GM19240 (cell line): ENCODE data around the gene UBR1.

Experiments used
- DNase-seq: peaks from one replicate; pipeline ENCODE4 v3.0.0; 2011; ENCODE audit warnings: low spot score; ENCODE audit not compliant: insufficient read length

Gene UBR1

GRCh38 chr15:43107751-43108150 is 1.9 kb upstream of the UBR1 start:
- DNase-seq = no peak

- DNase-seq = no peak
Observed at GRCh38 chr15:43106486-43106829, 620 bp upstream of the UBR1 start.

- DNase-seq = no peak
Observed at GRCh38 chr15:43105077-43105736, 631 bp downstream of the UBR1 start.

GRCh38 chr15:43104426-43104825 is 1.4 kb downstream of the UBR1 start:
- DNase-seq = no peak

- no peak for DNase-seq
Observed at GRCh38 chr15:43103907-43104306, 1.9 kb downstream of the UBR1 start.

- no peak for DNase-seq
Observed at GRCh38 chr15:43102187-43102586, 3.7 kb downstream of the UBR1 start.

- DNase-seq = no peak
Observed at GRCh38 chr15:43100971-43101370, 4.9 kb downstream of the UBR1 start.

- DNase-seq = no peak
Observed at GRCh38 chr15:43099105-43099845, 6.6 kb downstream of the UBR1 start.

GRCh38 chr15:43096411-43096810 is 9.4 kb downstream of the UBR1 start:
- no peak for DNase-seq

- no peak for DNase-seq
Observed at GRCh38 chr15:43095708-43096347, 10.0 kb downstream of the UBR1 start.

- DNase-seq = no peak
Observed at GRCh38 chr15:43095243-43095642, 10.6 kb downstream of the UBR1 start.

GRCh38 chr15:43094416-43095030 is 11.3 kb downstream of the UBR1 start:
- no peak for DNase-seq

GRCh38 chr15:43093026-43093425 is 12.8 kb downstream of the UBR1 start:
- no peak for DNase-seq

- no peak for DNase-seq
Observed at GRCh38 chr15:43091859-43092258, 14.0 kb downstream of the UBR1 start.

GRCh38 chr15:43086551-43086950 is 19.3 kb downstream of the UBR1 start:
- DNase-seq = no peak

GRCh38 chr15:43085921-43086320 is 19.9 kb downstream of the UBR1 start:
- DNase-seq = no peak

- DNase-seq = no peak
Observed at GRCh38 chr15:43082509-43082908, 23.3 kb downstream of the UBR1 start.

GRCh38 chr15:43081283-43081682 is 24.6 kb downstream of the UBR1 start:
- DNase-seq = no peak

GRCh38 chr15:43071451-43071850 is 34.4 kb downstream of the UBR1 start:
- DNase-seq = no peak

GRCh38 chr15:43070893-43071292 is 34.9 kb downstream of the UBR1 start:
- no peak for DNase-seq

- DNase-seq = no peak
Observed at GRCh38 chr15:43070249-43070648, 35.6 kb downstream of the UBR1 start.

- DNase-seq = no peak
Observed at GRCh38 chr15:43067717-43068461, 37.9 kb downstream of the UBR1 start.
